ENCODE data around the gene CA5B. TPM values are rescaled to one million over a fixed set of nuclear protein-coding genes. Genes with fewer than 3 reads are reported as not detected.

CA5B gene
- total RNA-seq, 1 experiment from 2014 or later = 8.3 TPM

GRCh38 chrX:15737190-15737958 is 696 bp upstream of the CA5B start:
- Histone ChIP-seq H3K4me1 (ENCODE audit: insufficient read depth, low read length) (peaks cover 4% of the 10 kb centered on the region; the same call in 1 of the 2 replicates), H3K9ac (ENCODE audit: extremely low read depth, insufficient read length, low read length) (peak overlapping the region; percentile 28), H3T11ph (ENCODE audit: low read length) (no peak overlapping the region), H3K79me2 (ENCODE audit: insufficient read depth, low read length) (no peaks in the 10 kb centered on the region), H3K9me3 (ENCODE audit: control insufficient read depth, low read depth, low read length) (no peaks in the 10 kb centered on the region), H4K20me1 (ENCODE audit: control insufficient read depth, insufficient read depth, insufficient read length) (no peaks in the 10 kb centered on the region), H2BK20ac (ENCODE audit: low read depth, low read length, poor library complexity, severe bottlenecking) (no peak overlapping the region), H3K27me3 (ENCODE audit: insufficient read depth, low read length) (no peaks in the 10 kb centered on the region), H3K79me1 (ENCODE audit: insufficient read depth, low read depth, low read length, poor library complexity, severe bottlenecking) (no peaks in the 10 kb centered on the region), H2AFZ (ENCODE audit: low read length) (peak overlapping the region; percentile 43), H4K91ac (ENCODE audit: insufficient read length, low read depth, low read length) (no peak overlapping the region), H2AK5ac (ENCODE audit: insufficient read length, low read length) (no peak overlapping the region), H3K27ac (ENCODE audit: insufficient read length, low read depth, low read length) (no peak overlapping the region), H2BK12ac (ENCODE audit: insufficient read length, low read depth, low read length) (no peak overlapping the region), H4K5ac (ENCODE audit: insufficient read length, low read depth, low read length) (no peak overlapping the region), H3K56ac (ENCODE audit: insufficient read length, low read depth, low read length) (no peak overlapping the region), H2BK5ac (ENCODE audit: insufficient read length, low read length) (no peak overlapping the region), H3K23ac (ENCODE audit: insufficient read length, low read depth, low read length) (no peak overlapping the region), H3K14ac (ENCODE audit: insufficient read depth, low read length) (no peak overlapping the region), H2BK15ac (ENCODE audit: low read depth, low read length) (no peak overlapping the region), H3K4me2 (ENCODE audit: insufficient read depth, insufficient read length, low read length) (peak overlapping the region; percentile 78), H3K18ac (ENCODE audit: insufficient read length, low read depth, low read length) (no peak overlapping the region), H2BK120ac (ENCODE audit: low read depth, low read length, poor library complexity, severe bottlenecking) (no peak overlapping the region), H3K4ac (ENCODE audit: low read depth, low read length) (no peak overlapping the region), H4K8ac (replicated peaks; ENCODE audit: insufficient read length, low read depth, low read length) (no peak overlapping the region), H3K23me2 (ENCODE audit: insufficient read length, low read depth, low read length, poor library complexity, severe bottlenecking) (peaks cover 10% of the 10 kb centered on the region)
- H3K9me3 Mint-ChIP-seq = no peaks in the 10 kb centered on the region
- no peaks in the 10 kb centered on the region for H3K36me3 Mint-ChIP-seq (ENCODE audit: insufficient read depth in 1 of 3, low read depth in 3 of 3)
- H3K4me1 Mint-ChIP-seq = peaks cover 16 to 22% of the 10 kb centered on the region in 2 experiments
- H3K27ac Mint-ChIP-seq = peak overlapping the region in 1 of 3 experiments; percentile 58; a peak in 1 of 7 replicates
- WGBS (ENCODE audit: extremely low coverage, insufficient read length, low lambda C conversion rate) = no CpG with 5 or more reads among the region's 14 CpGs
- TF ChIP-seq, protein P1, sequence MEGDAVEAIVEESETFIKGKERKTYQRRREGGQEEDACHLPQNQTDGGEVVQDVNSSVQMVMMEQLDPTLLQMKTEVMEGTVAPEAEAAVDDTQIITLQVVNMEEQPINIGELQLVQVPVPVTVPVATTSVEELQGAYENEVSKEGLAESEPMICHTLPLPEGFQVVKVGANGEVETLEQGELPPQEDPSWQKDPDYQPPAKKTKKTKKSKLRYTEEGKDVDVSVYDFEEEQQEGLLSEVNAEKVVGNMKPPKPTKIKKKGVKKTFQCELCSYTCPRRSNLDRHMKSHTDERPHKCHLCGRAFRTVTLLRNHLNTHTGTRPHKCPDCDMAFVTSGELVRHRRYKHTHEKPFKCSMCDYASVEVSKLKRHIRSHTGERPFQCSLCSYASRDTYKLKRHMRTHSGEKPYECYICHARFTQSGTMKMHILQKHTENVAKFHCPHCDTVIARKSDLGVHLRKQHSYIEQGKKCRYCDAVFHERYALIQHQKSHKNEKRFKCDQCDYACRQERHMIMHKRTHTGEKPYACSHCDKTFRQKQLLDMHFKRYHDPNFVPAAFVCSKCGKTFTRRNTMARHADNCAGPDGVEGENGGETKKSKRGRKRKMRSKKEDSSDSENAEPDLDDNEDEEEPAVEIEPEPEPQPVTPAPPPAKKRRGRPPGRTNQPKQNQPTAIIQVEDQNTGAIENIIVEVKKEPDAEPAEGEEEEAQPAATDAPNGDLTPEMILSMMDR (conservative IDR thresholded peaks at IDR 0.05) = no peak
- H3K4me3 Mint-ChIP-seq = peak overlapping the region; percentile 86 to 88
- H3K27me3 Mint-ChIP-seq (ENCODE audit: low read depth) = peaks cover 23% of the 10 kb centered on the region
- no peak for DNase-seq

All from H9 (cell line).